BE2C (cell line): ENCODE data around the gene SETD5.

ENCODE experiments used
- DNase-seq: peaks from one replicate; pipeline ENCODE4 v3.0.0-alpha.2; 2020
- H3K27me3 ChIP-seq: fragments of 250-450 bp; sonication (Bioruptor Pico); 2 replicates; pipeline ENCODE4 v1.5.1; 2020; ENCODE audit warnings: mild to moderate bottlenecking
- H3K36me3 ChIP-seq: fragments of 250-450 bp; sonication (Bioruptor Pico); 2 replicates; pipeline ENCODE4 v1.5.1; 2020; ENCODE audit warnings: mild to moderate bottlenecking
- H3K4me1 ChIP-seq: fragments of 250-450 bp; sonication (Bioruptor Pico); 2 replicates; pipeline ENCODE4 v1.5.1; 2020
- H3K4me3 ChIP-seq: 2 replicates; pipeline ENCODE4 v1.5.1; 2011; ENCODE audit warnings: low read depth, low read length
- H3K9me3 ChIP-seq: fragments of 250-450 bp; sonication (Bioruptor Pico); 2 replicates; pipeline ENCODE4 v1.5.1; 2020
- CTCF ChIP-seq: IDR thresholded peaks from 2 replicates; pipeline ENCODE4 v1.5.1; 2012; ENCODE audit warnings: mild to moderate bottlenecking, low read depth, low read length

Gene SETD5

GRCh38 chr3:9387322-9387655 lies 10.1 kb upstream of the SETD5 start:
- Histone ChIP-seq H3K36me3 (peaks cover 59% of the 10 kb centered on the region), H3K27me3 (no peaks in the 10 kb centered on the region), H3K9me3 (no peaks in the 10 kb centered on the region), H3K4me1 (no peaks in the 10 kb centered on the region), H3K4me3 (no peak overlapping the region)
- DNase-seq: no peak
- no peak for TF ChIP-seq CTCF

GRCh38 chr3:9388142-9388541 lies 9.3 kb upstream of the SETD5 start:
- no peak for DNase-seq
- no peaks in the 10 kb centered on the region for H3K4me1 ChIP-seq
- no peaks in the 10 kb centered on the region for H3K9me3 ChIP-seq
- no peak overlapping the region for H3K4me3 ChIP-seq
- no peaks in the 10 kb centered on the region for H3K27me3 ChIP-seq
- TF ChIP-seq CTCF: no peak
- peaks cover 59% of the 10 kb centered on the region for H3K36me3 ChIP-seq

GRCh38 chr3:9388562-9389272 lies 8.7 kb upstream of the SETD5 start:
- H3K36me3 ChIP-seq: peaks cover 62% of the 10 kb centered on the region
- TF ChIP-seq CTCF: no peak
- DNase-seq: no peak

GRCh38 chr3:9390265-9390888 lies 7.0 kb upstream of the SETD5 start:
- H3K4me1 ChIP-seq: peaks cover 1% of the 10 kb centered on the region; the same call in 1 of the 2 replicates
- no peaks in the 10 kb centered on the region for H3K9me3 ChIP-seq
- no peak for DNase-seq
- no peak overlapping the region for H3K4me3 ChIP-seq
- peaks cover 54% of the 10 kb centered on the region for H3K36me3 ChIP-seq
- H3K27me3 ChIP-seq: no peaks in the 10 kb centered on the region
- TF ChIP-seq CTCF: no peak

More at GRCh38 chr3:9388562-9389272, 8.7 kb upstream of the SETD5 start:
- no peaks in the 10 kb centered on the region for H3K9me3 ChIP-seq
- no peak overlapping the region for H3K4me3 ChIP-seq
- H3K27me3 ChIP-seq: no peaks in the 10 kb centered on the region
- H3K4me1 ChIP-seq: no peaks in the 10 kb centered on the region

GRCh38 chr3:9392041-9392440 lies 5.4 kb upstream of the SETD5 start:
- no peak for DNase-seq
- no peaks in the 10 kb centered on the region for H3K27me3 ChIP-seq
- peaks cover 52% of the 10 kb centered on the region for H3K36me3 ChIP-seq
- peaks cover 2% of the 10 kb centered on the region; the same call in 1 of the 2 replicates for H3K4me1 ChIP-seq
- H3K4me3 ChIP-seq: no peak overlapping the region
- no peaks in the 10 kb centered on the region for H3K9me3 ChIP-seq
- no peak for TF ChIP-seq CTCF
